GM18868 (cell line): ENCODE measurements around the gene ABCD1.
A peak's percentile ranks its signal among the peaks of the same experiment; 100 is the strongest.
"Not testable (repeated sequence)": the region's sequence is repeated elsewhere in the genome, so short reads cannot be mapped to it uniquely, and the experiment has no call there.

ENCODE experiments used
- ATAC-seq: cut with Tn5 transposase; IDR thresholded peaks from one replicate; pipeline ENCODE4 v1.9.1; 2021; ENCODE audit warnings: mild to moderate bottlenecking, moderate library complexity; ENCODE audit not compliant: unreplicated experiment

ABCD1 gene

GRCh38 chrX:153724252-153725038 is at the start of gene ABCD1, which contains the start of gene BCAP31:
Gene ABCD1, plus strand, starts transcription at chrX:153724856. Its CDS starts 411 bp downstream, at chrX:153725267.
Gene BCAP31, minus strand, starts transcription at chrX:153724387. Its CDS starts 1,143 bp downstream, at chrX:153723244.
- peak; percentile 55 for ATAC-seq

GRCh38 chrX:153681175-153681574 is 43.5 kb upstream of the ABCD1 start:
- no peak for ATAC-seq

DNA sequence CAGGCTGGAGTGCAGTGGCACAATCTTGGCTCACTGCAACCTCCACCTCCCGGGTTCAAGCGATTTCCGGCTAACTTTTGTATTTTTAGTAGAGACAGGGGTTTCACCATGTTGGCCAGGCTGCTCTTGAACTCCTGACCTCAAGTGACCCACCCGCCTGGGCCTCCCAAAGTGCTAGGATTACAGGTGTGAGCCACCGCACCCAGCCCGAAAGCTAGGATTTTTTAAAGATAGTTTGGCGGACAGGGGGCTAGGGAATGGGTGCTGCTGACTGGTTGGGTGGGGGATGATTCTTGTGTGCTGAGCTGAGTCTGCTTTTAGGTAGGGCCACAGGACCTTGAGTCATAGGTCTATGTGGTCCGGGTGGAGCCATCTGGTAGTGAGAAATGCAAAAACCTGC is 41.2 kb upstream of the ABCD1 start:
- ATAC-seq: not testable (repeated sequence)

GRCh38 chrX:153684467-153685155 is 40.0 kb upstream of the ABCD1 start:
- ATAC-seq: no peak

- no peak for ATAC-seq
Measured at GRCh38 chrX:153685156-153685536, 39.5 kb upstream of the ABCD1 start.

- ATAC-seq: no peak
Measured at GRCh38 chrX:153685751-153686696, 38.6 kb upstream of the ABCD1 start.

DNA sequence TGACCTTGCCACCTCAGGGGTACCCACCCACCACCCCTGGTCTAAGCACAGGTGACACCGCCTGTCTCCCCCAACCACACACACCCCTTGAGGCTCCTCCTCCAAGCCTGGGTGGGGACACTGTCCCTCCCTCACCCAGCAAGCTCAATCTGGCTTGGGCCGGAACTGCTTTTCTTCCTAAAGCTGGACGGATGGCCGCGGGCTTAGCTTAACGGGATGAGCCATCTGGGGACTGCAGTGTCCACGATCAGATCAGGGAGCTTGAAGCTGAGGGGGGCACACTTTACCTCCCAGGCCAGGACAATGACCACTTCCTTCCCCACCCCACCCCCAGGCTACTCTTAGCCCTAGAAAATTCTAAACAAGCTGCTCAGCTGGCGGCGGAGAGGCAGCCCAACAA is 37.9 kb upstream of the ABCD1 start:
- no peak for ATAC-seq

DNA sequence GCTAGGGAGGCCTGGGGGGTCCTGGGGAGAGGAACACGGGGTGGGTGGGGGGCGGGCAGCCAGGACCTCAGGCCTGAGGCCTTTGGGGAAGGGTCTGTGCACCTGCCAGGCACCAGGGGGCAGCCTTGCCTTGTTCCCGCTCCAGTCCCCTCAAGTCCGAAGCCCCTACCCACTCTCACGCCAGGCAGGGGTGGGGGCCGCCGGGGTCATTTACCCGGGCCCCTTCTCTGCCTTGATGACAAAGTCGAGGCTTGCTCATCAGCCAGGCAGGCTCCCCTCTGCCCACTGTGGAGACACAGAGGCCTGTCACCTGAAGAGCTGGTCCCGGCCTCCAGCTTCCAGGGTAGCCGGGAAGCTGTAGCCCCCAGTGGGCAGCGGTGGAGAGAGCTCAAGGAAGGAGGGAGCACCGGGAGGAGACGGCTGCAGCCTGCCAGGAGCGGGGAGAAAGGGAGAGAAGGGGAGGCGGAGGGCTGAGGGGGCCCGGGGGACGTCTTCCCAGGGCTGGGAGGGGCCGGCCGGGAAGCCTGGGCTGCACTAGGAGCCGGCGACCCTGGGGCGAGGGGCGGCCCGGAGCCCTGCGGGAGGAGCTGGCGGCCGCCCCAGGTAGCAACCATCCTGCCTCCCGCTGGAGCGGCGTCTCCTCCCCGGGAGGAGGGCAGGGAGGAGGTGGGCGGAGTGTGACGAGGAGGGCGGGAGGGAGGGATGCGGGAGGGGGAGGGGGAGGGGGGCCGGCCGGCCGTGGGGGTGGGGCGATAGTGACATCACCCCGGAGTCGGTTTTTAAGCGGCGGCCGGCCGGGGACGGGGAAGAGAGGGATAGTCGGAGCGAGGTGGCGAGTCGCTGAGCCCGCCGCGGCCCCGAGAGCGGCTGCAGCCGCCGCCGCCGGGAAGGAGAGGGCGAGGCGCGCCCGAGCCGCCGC is 37.3 kb upstream of the ABCD1 start, which contains the start of gene SLC6A8:
TSS of gene SLC6A8 (plus strand) at position 806 of the 919 bp plus-strand sequence. CDS start 649 bp downstream, outside the sequence.
- no peak for ATAC-seq

GRCh38 chrX:153688071-153688470 is 36.6 kb upstream of the ABCD1 start:
- ATAC-seq: no peak

GRCh38 chrX:153688506-153688905 is 36.1 kb upstream of the ABCD1 start:
- no peak for ATAC-seq

DNA sequence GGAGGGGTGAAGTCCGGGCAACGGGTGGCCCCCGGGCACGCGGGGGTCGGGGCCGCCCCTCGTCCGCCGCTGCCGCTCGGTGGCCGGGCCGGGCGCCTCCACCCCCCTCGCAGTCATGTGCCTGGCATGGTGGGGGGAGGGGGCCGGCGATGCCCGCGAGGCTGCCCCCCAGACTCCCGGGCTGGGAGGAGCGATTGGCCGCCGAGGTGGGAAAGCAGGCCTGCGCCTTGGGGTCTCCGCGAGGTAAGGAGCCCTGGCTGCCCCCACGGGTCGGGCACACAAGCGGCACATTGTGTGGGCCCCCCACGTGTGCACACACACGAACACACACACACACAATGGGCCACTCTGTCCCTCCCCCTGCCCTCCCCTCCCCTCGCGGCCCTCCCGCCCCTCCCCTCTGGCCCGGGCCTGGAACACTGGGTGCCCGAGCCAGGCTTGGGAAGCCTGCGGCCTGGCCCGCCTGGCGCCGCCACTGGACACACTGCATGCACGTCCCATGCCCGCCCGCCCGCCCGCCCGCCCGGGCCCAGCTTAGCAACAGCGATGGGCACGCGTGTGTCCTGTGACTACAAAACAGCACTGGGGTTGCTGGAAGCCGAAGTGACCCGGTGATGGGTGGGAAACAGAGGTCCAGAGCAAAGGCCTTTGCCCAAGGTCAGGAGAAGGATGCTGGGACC is 35.6 kb upstream of the ABCD1 start:
- ATAC-seq: no peak

DNA sequence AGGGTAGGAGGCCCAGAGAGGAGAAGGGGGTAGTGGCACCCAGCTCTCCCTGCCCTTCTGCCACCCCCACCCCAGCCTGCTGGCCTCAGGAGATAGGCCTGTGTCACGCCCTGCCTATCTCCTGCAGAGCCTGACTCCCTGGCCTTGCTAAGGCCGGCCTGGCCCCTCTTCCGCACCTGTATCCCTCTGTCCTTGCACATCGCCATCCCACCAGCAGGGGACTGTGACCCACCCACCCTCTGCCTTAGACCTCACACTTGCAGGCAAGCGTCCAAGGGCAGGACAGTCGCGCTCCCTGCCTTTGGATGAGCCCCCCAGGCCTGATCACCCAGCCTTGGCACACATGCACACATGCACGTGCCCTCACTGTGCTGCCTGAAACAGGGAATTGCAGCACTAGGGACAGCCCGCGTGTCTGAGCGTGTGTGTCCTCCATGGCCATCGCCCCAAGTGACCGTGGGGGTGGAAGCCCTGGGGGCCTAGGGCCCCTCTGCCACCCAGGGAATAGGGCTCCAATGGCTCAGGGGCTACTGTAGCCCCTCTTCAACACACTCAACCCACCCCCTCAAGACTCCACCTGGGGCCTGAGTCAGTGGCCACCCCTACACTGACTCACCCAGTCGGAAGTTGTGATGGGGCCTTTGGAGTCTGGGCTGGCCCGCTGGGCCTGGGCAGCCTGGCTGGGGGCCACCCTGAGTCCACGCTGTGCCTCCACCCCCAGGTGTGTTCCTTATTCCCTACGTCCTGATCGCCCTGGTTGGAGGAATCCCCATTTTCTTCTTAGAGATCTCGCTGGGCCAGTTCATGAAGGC is 34.8 kb upstream of the ABCD1 start:
- no peak for ATAC-seq

DNA sequence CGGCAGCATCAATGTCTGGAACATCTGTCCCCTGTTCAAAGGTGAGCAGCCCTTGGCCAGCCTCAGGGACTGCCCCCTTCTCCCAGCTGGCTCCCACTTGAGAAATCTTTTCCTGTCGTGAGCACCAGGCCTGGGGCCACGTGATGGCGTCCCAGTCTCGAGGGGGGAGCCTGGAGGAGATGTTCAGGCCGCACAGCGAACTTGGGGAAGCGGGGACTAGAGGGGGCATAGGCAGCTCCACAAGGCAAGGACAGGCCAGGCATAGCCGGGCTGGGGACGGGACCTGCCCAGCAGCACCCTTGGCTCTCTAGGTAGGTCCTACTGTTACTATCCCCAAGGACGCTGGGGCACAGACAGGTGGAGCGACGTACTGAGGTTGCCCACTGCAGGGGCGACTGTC is 34.2 kb upstream of the ABCD1 start:
- ATAC-seq: no peak

DNA sequence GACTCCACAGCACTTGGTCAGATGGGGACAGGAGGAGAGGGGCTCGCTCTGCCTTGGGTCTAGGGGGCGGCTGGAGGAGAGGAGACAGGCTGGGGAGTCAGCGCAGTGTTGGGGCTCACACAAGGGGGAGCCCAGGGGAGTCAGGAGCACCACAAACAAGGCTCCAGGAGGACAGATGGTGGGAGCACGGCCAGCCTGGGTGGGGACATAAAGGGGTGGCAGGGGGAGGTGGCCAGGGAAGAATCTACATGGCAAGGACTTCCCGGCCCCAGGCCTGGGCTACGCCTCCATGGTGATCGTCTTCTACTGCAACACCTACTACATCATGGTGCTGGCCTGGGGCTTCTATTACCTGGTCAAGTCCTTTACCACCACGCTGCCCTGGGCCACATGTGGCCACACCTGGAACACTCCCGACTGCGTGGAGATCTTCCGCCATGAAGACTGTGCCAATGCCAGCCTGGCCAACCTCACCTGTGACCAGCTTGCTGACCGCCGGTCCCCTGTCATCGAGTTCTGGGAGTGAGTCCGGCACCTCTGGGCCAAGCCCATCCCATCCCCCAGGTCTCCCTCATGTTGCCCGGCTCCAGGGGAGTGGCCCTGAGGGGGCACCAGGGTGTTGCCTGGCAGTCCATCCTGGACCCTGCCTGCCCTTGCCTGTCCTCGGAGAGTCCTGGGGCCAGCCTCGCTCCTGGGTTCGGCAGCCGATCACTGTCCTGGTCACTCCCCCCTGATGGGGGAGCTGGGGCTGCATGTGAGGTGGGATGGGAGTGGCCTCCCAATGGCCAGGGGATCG is 33.4 kb upstream of the ABCD1 start:
- not testable (repeated sequence) for ATAC-seq

- ATAC-seq: no peak
Measured at GRCh38 chrX:153692003-153692402, 32.7 kb upstream of the ABCD1 start.

DNA sequence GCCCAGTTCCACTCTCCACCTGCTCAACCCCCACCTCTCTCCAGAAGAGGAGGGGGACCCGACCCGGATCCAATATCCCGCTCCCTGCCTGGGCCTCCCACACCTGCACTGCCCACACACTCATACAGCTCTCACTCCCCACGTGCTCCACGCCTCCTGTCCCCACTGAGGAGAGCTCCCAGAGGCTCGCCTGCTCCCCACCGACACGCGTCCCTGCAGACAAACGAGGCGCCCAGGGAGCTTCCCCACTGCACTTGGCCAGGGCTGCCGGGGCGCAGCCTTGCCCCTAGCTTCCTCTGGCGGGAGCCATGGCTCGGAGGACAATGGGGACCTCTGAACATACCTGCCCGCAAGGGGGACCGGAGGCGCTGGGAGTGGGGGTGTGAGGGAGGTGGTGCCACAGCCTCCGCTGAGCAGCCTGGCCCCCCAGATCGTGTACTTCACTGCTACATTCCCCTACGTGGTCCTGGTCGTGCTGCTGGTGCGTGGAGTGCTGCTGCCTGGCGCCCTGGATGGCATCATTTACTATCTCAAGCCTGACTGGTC is 32.0 kb upstream of the ABCD1 start:
- no peak for ATAC-seq
